Epithelial cell of proximal tubule (primary cell): ENCODE data around the gene IL1R2. TPM values are rescaled to one million over a fixed set of nuclear protein-coding genes. Genes with fewer than 3 reads are reported as not detected.

Experiments used
- DNase-seq: peaks from one replicate; pipeline ENCODE4 v3.0.0-alpha.2; 2011; ENCODE audit warnings: low read depth
- H3K4me3 ChIP-seq: 2 replicates; pipeline ENCODE4 v1.5.1; 2011; ENCODE audit warnings: low read depth, mild to moderate bottlenecking, low read length
- total RNA-seq: library from RNA; depleted of rRNA; stranded (reverse); fragments of >200 nt; gene quantifications from 2 replicates; pipeline ENCODE4 v1.2.3, GENCODE V29; 2015
- TF ChIP-seq, protein P1 (sequence below): conservative IDR thresholded peaks from 2 replicates; pipeline ENCODE4 v1.5.1; 2012; ENCODE audit warnings: low read depth, mild to moderate bottlenecking, low read length

IL1R2 gene
- total RNA-seq, 1 donor from 2014 or later, result 5.4 TPM

DNA sequence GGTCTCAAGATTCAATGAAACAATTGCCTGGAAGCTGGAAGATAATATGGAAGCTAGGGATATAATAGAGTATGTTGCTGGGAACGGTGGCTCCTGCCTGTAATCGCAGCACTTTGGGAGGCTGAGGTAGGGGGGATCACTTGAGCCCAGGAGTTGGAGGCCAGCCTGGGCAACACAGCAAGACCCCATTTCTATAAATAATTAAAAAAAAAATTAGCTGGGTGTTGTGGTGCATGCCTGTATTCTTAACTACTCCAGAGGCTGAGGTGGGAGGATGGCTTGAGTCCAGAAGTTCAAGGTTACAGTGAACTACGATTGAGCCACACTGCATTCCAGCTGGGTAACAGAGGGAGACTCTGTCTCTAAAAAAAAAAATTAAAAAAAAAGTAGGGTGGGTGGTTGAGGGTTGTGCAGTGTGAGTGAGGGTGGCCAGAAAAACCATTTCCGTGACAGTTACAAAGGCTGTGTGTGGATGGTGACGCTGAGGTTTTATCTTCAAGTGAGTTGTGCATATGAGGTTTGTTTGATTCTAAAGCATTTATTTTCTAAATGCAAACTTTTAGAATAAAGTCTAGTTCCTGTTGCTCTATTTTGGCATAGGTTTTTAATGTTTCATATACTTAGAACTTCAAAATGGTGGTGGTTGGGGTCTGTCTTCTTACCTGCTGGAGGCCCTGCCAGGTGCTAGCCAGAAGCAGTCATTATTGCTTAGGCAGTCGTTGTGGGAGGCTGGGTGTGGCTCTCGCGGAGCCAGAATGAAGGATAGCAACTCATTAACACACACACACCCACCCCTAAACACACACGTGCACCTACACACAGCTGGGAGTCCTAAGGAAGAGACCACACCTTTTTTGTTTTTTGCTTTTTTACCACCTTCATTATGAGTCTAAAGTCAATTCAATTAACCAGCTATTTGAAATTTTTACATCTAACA is 4.7 kb upstream of the IL1R2 start:
- DNase-seq, result no peak
- no peak overlapping the region for H3K4me3 ChIP-seq
- TF ChIP-seq, protein P1, sequence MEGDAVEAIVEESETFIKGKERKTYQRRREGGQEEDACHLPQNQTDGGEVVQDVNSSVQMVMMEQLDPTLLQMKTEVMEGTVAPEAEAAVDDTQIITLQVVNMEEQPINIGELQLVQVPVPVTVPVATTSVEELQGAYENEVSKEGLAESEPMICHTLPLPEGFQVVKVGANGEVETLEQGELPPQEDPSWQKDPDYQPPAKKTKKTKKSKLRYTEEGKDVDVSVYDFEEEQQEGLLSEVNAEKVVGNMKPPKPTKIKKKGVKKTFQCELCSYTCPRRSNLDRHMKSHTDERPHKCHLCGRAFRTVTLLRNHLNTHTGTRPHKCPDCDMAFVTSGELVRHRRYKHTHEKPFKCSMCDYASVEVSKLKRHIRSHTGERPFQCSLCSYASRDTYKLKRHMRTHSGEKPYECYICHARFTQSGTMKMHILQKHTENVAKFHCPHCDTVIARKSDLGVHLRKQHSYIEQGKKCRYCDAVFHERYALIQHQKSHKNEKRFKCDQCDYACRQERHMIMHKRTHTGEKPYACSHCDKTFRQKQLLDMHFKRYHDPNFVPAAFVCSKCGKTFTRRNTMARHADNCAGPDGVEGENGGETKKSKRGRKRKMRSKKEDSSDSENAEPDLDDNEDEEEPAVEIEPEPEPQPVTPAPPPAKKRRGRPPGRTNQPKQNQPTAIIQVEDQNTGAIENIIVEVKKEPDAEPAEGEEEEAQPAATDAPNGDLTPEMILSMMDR, result no peak

DNA sequence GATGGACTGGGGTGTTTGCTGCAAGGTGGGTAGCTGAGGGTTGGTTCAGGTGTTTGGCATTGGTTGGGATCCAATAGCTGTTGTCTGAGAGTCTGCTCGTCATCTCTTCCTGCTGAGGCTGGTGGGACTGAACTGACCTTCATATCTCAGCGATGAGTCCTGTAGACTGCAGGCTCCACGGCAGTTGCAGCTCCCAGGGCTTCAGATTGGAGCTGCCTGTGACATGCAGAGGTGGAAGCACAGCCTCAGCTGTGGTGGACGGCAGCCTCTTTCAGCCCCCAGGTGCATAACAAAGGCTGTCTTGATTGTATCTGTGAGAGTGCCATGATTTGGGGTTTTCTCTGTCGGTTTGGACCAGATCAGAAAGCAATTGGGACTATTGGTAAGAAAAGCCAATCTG is 3.9 kb upstream of the IL1R2 start:
- DNase-seq, result no peak
- H3K4me3 ChIP-seq, result no peak overlapping the region
- TF ChIP-seq, protein P1, result no peak

DNA sequence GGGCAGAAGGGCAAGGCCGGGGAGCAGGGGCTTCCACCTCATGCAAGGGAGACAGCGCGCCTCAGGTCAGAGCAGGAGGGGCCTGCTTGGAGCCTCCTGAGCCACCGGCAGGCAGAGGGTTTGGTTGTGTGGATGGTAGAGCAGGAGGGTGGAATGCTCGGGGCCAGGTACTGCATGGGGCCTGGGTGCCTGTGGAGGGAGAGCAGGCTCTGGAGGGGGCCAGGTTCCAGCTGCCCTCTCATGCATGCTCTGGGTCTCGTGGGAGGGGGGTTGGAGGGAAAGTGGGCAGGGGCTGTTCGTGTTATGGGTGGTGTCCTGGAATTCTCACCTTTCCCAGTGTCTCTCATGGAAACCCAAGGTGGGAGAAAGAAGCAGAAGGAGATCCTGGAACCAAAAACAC is 3.2 kb upstream of the IL1R2 start:
- TF ChIP-seq, protein P1, result no peak
- DNase-seq, result no peak
- no peak overlapping the region for H3K4me3 ChIP-seq

DNA sequence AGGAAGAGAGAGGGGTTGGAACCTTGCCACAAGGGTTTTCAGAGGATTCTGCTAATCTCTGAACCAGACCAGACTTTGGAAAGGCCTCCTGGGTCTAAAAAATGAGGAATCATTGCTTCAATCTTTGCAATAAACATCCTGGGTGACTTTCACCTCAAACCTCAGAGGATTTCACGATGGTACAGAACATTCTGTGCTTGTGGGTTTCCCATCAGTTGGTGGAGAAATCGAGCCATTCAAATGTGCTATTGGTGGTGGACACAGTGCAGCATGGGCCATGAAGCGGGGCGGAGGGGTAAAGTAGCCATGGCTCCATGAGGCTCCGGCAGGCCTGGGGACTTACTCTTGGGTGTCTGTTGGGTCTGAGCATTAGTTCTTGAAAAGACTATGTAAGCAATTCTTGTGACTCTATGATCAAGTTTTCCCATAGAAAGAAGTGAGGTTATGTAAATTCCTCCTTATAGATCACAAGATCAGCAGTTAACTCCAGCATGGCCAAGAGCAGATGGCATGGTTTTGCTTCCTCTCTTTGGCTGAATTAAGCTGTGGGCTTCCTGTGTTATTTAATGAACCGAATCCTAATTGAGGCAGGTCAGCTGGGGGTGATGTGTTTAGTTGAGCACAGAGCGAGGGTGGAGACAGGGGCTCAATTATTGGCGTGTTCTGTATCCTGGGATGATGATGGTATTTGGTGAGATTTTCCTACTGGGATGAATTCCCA is 1.9 kb upstream of the IL1R2 start:
- no peak for DNase-seq
- TF ChIP-seq, protein P1, result no peak
- no peak overlapping the region for H3K4me3 ChIP-seq

DNA sequence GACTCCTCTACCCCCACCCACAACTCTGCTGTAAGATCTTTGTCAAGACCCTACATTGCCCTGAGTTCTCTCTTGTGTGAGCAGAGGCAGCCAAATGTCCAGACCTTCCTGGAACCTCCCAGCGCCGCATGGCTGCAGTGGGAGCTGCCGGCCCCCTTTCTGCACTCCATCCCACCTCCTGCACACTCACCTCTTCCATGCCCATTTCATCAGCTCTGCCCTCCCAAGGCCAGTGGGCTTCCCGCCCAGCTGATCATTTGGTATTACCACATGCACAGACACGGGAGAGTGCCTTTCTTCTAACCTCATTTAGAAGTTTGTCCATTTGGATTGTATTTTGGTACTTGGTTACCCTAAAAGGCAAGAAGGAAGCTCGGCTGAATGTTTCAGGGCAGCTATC is 2.0 kb downstream of the IL1R2 start:
- DNase-seq, result no peak

DNA sequence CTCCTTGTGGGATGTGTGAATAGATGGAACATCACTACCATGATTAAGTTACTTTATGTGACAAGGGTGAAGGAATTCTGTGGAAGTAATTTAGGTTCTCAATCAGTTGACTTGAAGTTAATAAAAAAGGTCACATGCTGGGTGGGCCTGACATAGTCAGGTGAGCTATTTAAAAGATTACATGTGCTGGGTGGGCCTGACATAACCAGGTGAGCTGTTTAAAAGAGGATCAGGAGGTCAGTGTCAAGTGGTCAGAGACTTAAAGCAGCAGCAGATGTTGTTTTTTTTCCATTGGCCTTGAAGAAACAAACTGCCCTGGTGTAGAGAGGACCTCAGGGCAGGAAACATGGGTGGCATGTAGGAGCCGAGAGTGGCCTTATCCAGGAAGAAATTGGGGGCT is 3.3 kb downstream of the IL1R2 start:
- TF ChIP-seq, protein P1, result no peak
- DNase-seq, result no peak
- H3K4me3 ChIP-seq, result no peak overlapping the region

More for the DNA sequence above, 2.0 kb downstream of the IL1R2 start:
- no peak overlapping the region for H3K4me3 ChIP-seq
- TF ChIP-seq, protein P1, result no peak
